ENCODE data around the gene TMEM245.

DNA sequence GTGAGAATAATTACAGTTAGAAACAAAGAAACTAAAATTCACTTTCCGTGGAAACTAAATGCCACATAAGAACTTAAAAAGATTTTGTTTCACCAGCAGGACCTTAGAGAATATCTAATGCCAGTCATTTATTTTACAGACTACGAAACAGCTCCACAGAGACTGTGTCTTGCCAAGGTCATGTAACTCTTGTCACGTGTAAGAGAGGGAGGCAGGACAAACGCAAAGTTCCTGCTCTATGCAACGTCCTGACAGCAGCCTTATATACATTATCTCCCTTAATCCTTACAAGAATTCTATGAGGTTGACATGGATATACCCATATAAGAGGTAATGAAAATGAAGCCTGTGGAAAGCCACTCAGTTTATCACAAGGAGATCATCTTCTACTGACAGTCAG lies 145.9 kb downstream of the TMEM245 start:
- no peak for TF ChIP-seq ZFX (IDR thresholded peaks at IDR 0.05)
- TF ChIP-seq, protein P1, sequence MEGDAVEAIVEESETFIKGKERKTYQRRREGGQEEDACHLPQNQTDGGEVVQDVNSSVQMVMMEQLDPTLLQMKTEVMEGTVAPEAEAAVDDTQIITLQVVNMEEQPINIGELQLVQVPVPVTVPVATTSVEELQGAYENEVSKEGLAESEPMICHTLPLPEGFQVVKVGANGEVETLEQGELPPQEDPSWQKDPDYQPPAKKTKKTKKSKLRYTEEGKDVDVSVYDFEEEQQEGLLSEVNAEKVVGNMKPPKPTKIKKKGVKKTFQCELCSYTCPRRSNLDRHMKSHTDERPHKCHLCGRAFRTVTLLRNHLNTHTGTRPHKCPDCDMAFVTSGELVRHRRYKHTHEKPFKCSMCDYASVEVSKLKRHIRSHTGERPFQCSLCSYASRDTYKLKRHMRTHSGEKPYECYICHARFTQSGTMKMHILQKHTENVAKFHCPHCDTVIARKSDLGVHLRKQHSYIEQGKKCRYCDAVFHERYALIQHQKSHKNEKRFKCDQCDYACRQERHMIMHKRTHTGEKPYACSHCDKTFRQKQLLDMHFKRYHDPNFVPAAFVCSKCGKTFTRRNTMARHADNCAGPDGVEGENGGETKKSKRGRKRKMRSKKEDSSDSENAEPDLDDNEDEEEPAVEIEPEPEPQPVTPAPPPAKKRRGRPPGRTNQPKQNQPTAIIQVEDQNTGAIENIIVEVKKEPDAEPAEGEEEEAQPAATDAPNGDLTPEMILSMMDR (conservative IDR thresholded peaks at IDR 0.05): no peak

Measured in C4-2B (cell line).